ENCODE data around the gene PIP4K2A.
A peak's percentile ranks its signal among the peaks of the same experiment; 100 is the strongest.

The PIP4K2A gene

DNA sequence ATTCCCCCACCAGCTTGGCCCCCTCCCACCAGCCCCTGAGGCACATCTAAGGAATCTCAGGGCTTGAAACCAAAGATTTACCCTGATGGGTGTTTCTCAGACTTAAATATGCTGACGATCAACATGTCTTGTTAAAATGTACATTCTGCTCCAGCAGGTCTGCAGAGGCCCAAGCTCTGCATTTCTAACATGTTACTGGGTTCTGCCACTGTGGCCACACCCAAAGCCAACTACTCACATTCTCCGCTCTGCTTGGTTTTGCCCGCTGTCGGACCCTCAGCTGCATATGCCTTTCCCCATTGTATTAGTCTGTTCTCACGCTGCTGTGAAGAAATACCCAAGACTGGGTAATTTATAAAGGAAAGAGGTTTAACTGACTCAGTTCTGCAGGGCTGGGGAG lies 8.9 kb downstream of the PIP4K2A start:
- H3K9ac ChIP-seq (ENCODE audit: low read length) = peak overlapping the region; percentile 28; the same call in 1 of the 2 replicates
- peak overlapping the region; percentile 100 for H3K4me2 ChIP-seq (ENCODE audit: low read length)
- H3K4me1 ChIP-seq (ENCODE audit: low read length) = peaks cover 55% of the 10 kb centered on the region
- peaks cover 30% of the 10 kb centered on the region for H4K20me1 ChIP-seq (ENCODE audit: insufficient read depth, low read length)
- no peak for TF ChIP-seq EZH2phosphoT487 (IDR thresholded peaks at IDR 0.05; ENCODE audit: low read depth)
- TF ChIP-seq, protein P1, sequence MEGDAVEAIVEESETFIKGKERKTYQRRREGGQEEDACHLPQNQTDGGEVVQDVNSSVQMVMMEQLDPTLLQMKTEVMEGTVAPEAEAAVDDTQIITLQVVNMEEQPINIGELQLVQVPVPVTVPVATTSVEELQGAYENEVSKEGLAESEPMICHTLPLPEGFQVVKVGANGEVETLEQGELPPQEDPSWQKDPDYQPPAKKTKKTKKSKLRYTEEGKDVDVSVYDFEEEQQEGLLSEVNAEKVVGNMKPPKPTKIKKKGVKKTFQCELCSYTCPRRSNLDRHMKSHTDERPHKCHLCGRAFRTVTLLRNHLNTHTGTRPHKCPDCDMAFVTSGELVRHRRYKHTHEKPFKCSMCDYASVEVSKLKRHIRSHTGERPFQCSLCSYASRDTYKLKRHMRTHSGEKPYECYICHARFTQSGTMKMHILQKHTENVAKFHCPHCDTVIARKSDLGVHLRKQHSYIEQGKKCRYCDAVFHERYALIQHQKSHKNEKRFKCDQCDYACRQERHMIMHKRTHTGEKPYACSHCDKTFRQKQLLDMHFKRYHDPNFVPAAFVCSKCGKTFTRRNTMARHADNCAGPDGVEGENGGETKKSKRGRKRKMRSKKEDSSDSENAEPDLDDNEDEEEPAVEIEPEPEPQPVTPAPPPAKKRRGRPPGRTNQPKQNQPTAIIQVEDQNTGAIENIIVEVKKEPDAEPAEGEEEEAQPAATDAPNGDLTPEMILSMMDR (IDR thresholded peaks at IDR 0.05; ENCODE audit: low read depth, low read length) = no peak
- H3K27me3 ChIP-seq (ENCODE audit: low read depth, low read length) = no peaks in the 10 kb centered on the region
- peaks cover 16% of the 10 kb centered on the region for H3K36me3 ChIP-seq (replicated peaks; ENCODE audit: low read depth, low read length)
- H3K27ac ChIP-seq (ENCODE audit: low read length) = peak overlapping the region; percentile 95
- H3K79me2 ChIP-seq (ENCODE audit: low read length) = peaks cover 95% of the 10 kb centered on the region
- H3K4me3 ChIP-seq (ENCODE audit: low read length) = peak overlapping the region; percentile 77; the same call in 1 of the 2 replicates
- no peak overlapping the region for H2AFZ ChIP-seq (ENCODE audit: low read depth, low read length)
- 0 out of 2 replicates have a peak, but pooled peaks cover 3% of the 10 kb centered on the region for H3K9me3 ChIP-seq (ENCODE audit: insufficient read depth, low read length)

DNA sequence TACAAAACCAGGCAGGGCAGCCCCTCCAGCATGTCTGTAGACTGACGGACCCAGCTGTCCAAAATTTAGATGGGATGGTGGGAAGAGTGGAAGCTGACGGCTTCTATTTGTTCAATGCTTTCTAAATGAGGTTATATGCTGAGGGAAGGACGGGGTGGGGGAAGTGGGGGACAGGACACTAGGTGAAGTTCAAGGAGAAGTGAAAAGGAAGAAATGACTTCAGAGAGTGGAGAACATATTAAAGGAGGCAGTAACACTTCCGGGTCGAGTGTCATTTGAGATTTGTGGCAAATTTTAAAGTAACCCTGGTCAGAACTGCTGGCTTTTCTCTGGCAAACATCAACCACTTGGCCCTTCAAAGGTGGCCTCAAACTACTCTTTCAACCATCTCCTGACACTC lies 9.4 kb downstream of the PIP4K2A start:
- peak overlapping the region; percentile 95 for H3K27ac ChIP-seq (ENCODE audit: low read length)
- peak overlapping the region; percentile 100 for H3K4me2 ChIP-seq (ENCODE audit: low read length)
- peaks cover 16% of the 10 kb centered on the region for H3K36me3 ChIP-seq (replicated peaks; ENCODE audit: low read depth, low read length)
- peaks cover 30% of the 10 kb centered on the region for H4K20me1 ChIP-seq (ENCODE audit: insufficient read depth, low read length)
- no peaks in the 10 kb centered on the region for H3K27me3 ChIP-seq (ENCODE audit: low read depth, low read length)
- peaks cover 55% of the 10 kb centered on the region for H3K4me1 ChIP-seq (ENCODE audit: low read length)
- H3K79me2 ChIP-seq (ENCODE audit: low read length) = peaks cover 95% of the 10 kb centered on the region
- peak overlapping the region; percentile 77 for H3K4me3 ChIP-seq (ENCODE audit: low read length)
- H3K9me3 ChIP-seq (ENCODE audit: insufficient read depth, low read length) = 0 out of 2 replicates have a peak, but pooled peaks cover 3% of the 10 kb centered on the region
- H3K9ac ChIP-seq (ENCODE audit: low read length) = peak overlapping the region; percentile 80
- no peak overlapping the region for H2AFZ ChIP-seq (ENCODE audit: low read depth, low read length)
- TF ChIP-seq EZH2phosphoT487 (IDR thresholded peaks at IDR 0.05; ENCODE audit: low read depth) = no peak
- TF ChIP-seq, protein P1 (IDR thresholded peaks at IDR 0.05; ENCODE audit: low read depth, low read length) = no peak

DNA sequence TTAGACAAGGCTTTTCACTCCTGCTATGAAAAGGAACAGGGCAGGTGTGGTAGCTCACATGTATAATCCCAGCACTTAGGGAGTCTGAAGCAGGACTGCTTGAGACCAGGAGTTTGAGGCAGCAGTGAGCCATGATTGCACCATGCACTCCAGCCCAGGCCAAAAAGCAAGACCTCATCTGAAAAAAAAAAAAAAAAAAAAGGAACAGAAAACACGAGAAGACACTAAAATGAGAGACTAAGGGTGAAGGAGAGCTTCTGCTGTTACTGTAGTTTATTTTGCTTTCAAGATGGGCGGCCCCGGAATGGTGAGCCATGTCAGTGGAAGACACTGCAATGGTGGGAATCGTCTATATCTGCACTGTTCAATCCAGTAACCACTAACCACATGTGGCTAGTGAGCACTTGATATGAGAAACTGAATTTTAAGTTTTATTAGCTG lies 9.9 kb downstream of the PIP4K2A start:
- Histone ChIP-seq H3K36me3 (replicated peaks; ENCODE audit: low read depth, low read length) (peaks cover 16% of the 10 kb centered on the region), H3K9me3 (ENCODE audit: insufficient read depth, low read length) (0 out of 2 replicates have a peak, but pooled peaks cover 3% of the 10 kb centered on the region), H4K20me1 (ENCODE audit: insufficient read depth, low read length) (peaks cover 27% of the 10 kb centered on the region), H3K27me3 (ENCODE audit: low read depth, low read length) (no peaks in the 10 kb centered on the region), H3K4me2 (ENCODE audit: low read length) (peak overlapping the region; percentile 100), H3K79me2 (ENCODE audit: low read length) (peaks cover 94% of the 10 kb centered on the region), H3K9ac (ENCODE audit: low read length) (peak overlapping the region; percentile 80), H3K4me3 (ENCODE audit: low read length) (peak overlapping the region; percentile 77), H3K27ac (ENCODE audit: low read length) (peak overlapping the region; percentile 95), H3K4me1 (ENCODE audit: low read length) (peaks cover 56% of the 10 kb centered on the region), H2AFZ (ENCODE audit: low read depth, low read length) (no peak overlapping the region)
- TF ChIP-seq EZH2phosphoT487 (IDR thresholded peaks at IDR 0.05; ENCODE audit: low read depth) = no peak
- TF ChIP-seq, protein P1 (IDR thresholded peaks at IDR 0.05; ENCODE audit: low read depth, low read length) = no peak

DNA sequence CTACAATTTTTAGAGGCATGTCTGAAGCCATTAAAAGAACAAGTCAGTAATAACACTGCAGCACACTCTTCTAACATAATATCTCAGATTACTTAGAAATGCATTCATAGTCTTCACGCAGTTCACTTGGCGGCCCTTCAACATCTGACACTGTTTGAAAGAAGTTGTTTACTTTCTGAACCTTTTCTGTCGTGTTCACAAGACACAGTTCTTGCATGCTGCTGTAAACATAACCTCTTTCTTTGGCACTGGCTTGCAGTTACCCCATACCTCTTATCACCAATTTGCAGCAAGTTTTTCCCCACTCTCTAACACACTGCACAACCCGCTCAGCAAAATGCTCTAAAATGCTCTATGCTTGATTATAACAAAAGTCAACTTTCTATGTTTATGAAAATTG lies 12.0 kb downstream of the PIP4K2A start:
- H4K20me1 ChIP-seq (ENCODE audit: insufficient read depth, low read length) = peaks cover 36% of the 10 kb centered on the region

More for the DNA sequence above, 12.0 kb downstream of the PIP4K2A start:
- Histone ChIP-seq H3K27me3 (ENCODE audit: low read depth, low read length) (no peaks in the 10 kb centered on the region), H2AFZ (ENCODE audit: low read depth, low read length) (no peak overlapping the region), H3K4me3 (ENCODE audit: low read length) (no peak overlapping the region), H3K9me3 (ENCODE audit: insufficient read depth, low read length) (0 out of 2 replicates have a peak, but pooled peaks cover 3% of the 10 kb centered on the region), H3K9ac (ENCODE audit: low read length) (no peak overlapping the region), H3K79me2 (ENCODE audit: low read length) (peaks cover 93% of the 10 kb centered on the region), H3K4me2 (ENCODE audit: low read length) (no peak overlapping the region), H3K36me3 (replicated peaks; ENCODE audit: low read depth, low read length) (peaks cover 12% of the 10 kb centered on the region), H3K27ac (ENCODE audit: low read length) (no peak overlapping the region), H3K4me1 (ENCODE audit: low read length) (peaks cover 56% of the 10 kb centered on the region)
- TF ChIP-seq, protein P1 (IDR thresholded peaks at IDR 0.05; ENCODE audit: low read depth, low read length) = no peak
- no peak for TF ChIP-seq EZH2phosphoT487 (IDR thresholded peaks at IDR 0.05; ENCODE audit: low read depth)
